HG03378 (cell line): ENCODE data around the gene MOCOS.
"Not testable (repeated sequence)": the region's sequence is repeated elsewhere in the genome, so short reads cannot be mapped to it uniquely, and the experiment has no call there.

Experiments
- ATAC-seq: cut with Tn5 transposase; IDR thresholded peaks from one replicate; pipeline ENCODE4 v1.9.1; 2021; ENCODE audit warnings: mild to moderate bottlenecking, moderate library complexity; ENCODE audit not compliant: unreplicated experiment

The MOCOS gene

GRCh38 chr18:36200354-36200771, 13.1 kb downstream of the MOCOS start:
- ATAC-seq, result no peak

- no peak for ATAC-seq
Measured at GRCh38 chr18:36201765-36202164, 14.5 kb downstream of the MOCOS start.

- no peak for ATAC-seq
Measured at GRCh38 chr18:36203360-36203895, 16.1 kb downstream of the MOCOS start.

- ATAC-seq, result no peak
Measured at GRCh38 chr18:36205166-36205565, 17.9 kb downstream of the MOCOS start.

- no peak for ATAC-seq
Measured at GRCh38 chr18:36207303-36207702, 20.0 kb downstream of the MOCOS start.

- not testable (repeated sequence) for ATAC-seq
Measured at GRCh38 chr18:36207969-36208368, 20.7 kb downstream of the MOCOS start.

- no peak for ATAC-seq
Measured at GRCh38 chr18:36211612-36212065, 24.3 kb downstream of the MOCOS start.

GRCh38 chr18:36212301-36213171, 25.2 kb downstream of the MOCOS start:
- no peak for ATAC-seq

GRCh38 chr18:36214811-36215210, 27.5 kb downstream of the MOCOS start:
- no peak for ATAC-seq

GRCh38 chr18:36215577-36215976, 28.3 kb downstream of the MOCOS start:
- no peak for ATAC-seq

- ATAC-seq, result no peak
Measured at GRCh38 chr18:36217348-36217747, 30.1 kb downstream of the MOCOS start.

GRCh38 chr18:36229188-36229587, 41.9 kb downstream of the MOCOS start:
- ATAC-seq, result no peak

GRCh38 chr18:36240510-36240909, 53.2 kb downstream of the MOCOS start:
- ATAC-seq, result not testable (repeated sequence)

- no peak for ATAC-seq
Measured at GRCh38 chr18:36241831-36242230, 54.5 kb downstream of the MOCOS start.

GRCh38 chr18:36247036-36247435, 59.7 kb downstream of the MOCOS start:
- ATAC-seq, result no peak

GRCh38 chr18:36249392-36249791, 62.1 kb downstream of the MOCOS start:
- no peak for ATAC-seq

- no peak for ATAC-seq
Measured at GRCh38 chr18:36250827-36251226, 63.5 kb downstream of the MOCOS start.

GRCh38 chr18:36255072-36255698, 67.9 kb downstream of the MOCOS start:
- ATAC-seq, result no peak

GRCh38 chr18:36256094-36256493, 68.8 kb downstream of the MOCOS start:
- ATAC-seq, result no peak

GRCh38 chr18:36262971-36263370, 75.7 kb downstream of the MOCOS start:
- ATAC-seq, result no peak

- ATAC-seq, result no peak
Measured at GRCh38 chr18:36264283-36264682, 77.0 kb downstream of the MOCOS start.

- ATAC-seq, result no peak
Measured at GRCh38 chr18:36265015-36265414, 77.7 kb downstream of the MOCOS start.
